Loucy (cell line): ENCODE results near the gene NINL.
"Not testable (repeated sequence)": the region's sequence is repeated elsewhere in the genome, so short reads cannot be mapped to it uniquely, and the experiment has no call there.

Experiments
- H2AFZ ChIP-seq: fragments of 200-600 bp; sonication (generic); 2 replicates; pipeline ENCODE4 v1.6.0; 2016; ENCODE audit warnings: antibody characterized with exemption, mild to moderate bottlenecking, low read length, moderate library complexity
- H3F3A ChIP-seq: fragments of 200-600 bp; 2 replicates; pipeline ENCODE4 v1.6.0; 2016; ENCODE audit warnings: antibody characterized with exemption, low read depth, mild to moderate bottlenecking
- H3K27me3 ChIP-seq: fragments of 200-600 bp; sonication (generic); 2 replicates; pipeline ENCODE4 v1.6.1; 2014; ENCODE audit warnings: low read length, mild to moderate bottlenecking; ENCODE audit not compliant: insufficient read depth, poor library complexity, severe bottlenecking
- H3K36me3 ChIP-seq: fragments of 200-600 bp; sonication (generic); 2 replicates; pipeline ENCODE4 v1.6.1; 2016; ENCODE audit warnings: low read length; ENCODE audit not compliant: insufficient read depth
- H3K4me1 ChIP-seq: fragments of 200-600 bp; sonication (generic); 2 replicates; pipeline ENCODE4 v1.5.1; 2014; ENCODE audit warnings: low read length, mild to moderate bottlenecking; ENCODE audit not compliant: insufficient read depth, poor library complexity, severe bottlenecking
- H3K4me2 ChIP-seq: fragments of 200-600 bp; sonication (generic); 2 replicates; pipeline ENCODE4 v1.6.0; 2014; ENCODE audit warnings: antibody characterized with exemption, low read length, low read depth, mild to moderate bottlenecking; ENCODE audit not compliant: poor library complexity, severe bottlenecking
- H3K4me3 ChIP-seq: fragments of 200-600 bp; sonication (generic); 2 replicates; pipeline ENCODE4 v1.5.1; 2014; ENCODE audit warnings: low read length, mild to moderate bottlenecking, mixed read lengths; ENCODE audit not compliant: poor library complexity, severe bottlenecking
- H3K79me2 ChIP-seq: fragments of 200-600 bp; sonication (generic); 2 replicates; pipeline ENCODE4 v1.6.1; 2014; ENCODE audit warnings: low read length; ENCODE audit not compliant: insufficient read depth
- H3K9ac ChIP-seq: fragments of 200-600 bp; sonication (generic); 2 replicates; pipeline ENCODE4 v1.6.0; 2014; ENCODE audit warnings: mild to moderate bottlenecking, low read depth, low read length, moderate library complexity; ENCODE audit not compliant: poor library complexity, severe bottlenecking
- H3K9me2 ChIP-seq: fragments of 200-600 bp; sonication (generic); replicated peaks from 2 replicates; pipeline ENCODE4 v1.6.1; 2016; ENCODE audit warnings: low read depth, low read length, mixed read lengths
- H3K9me3 ChIP-seq: fragments of 200-600 bp; sonication (generic); 2 replicates; pipeline ENCODE4 v1.6.1; 2014; ENCODE audit warnings: mild to moderate bottlenecking, antibody characterized with exemption, low read length, low read depth; ENCODE audit not compliant: insufficient read depth
- H4K20me1 ChIP-seq: fragments of 200-600 bp; sonication (generic); 2 replicates; pipeline ENCODE4 v1.6.0; 2014; ENCODE audit warnings: antibody characterized with exemption, low read length, mild to moderate bottlenecking; ENCODE audit not compliant: insufficient read depth, poor library complexity, severe bottlenecking
- EZH2phosphoT487 ChIP-seq: fragments of 200-600 bp; IDR thresholded peaks from 2 replicates; pipeline ENCODE4 v1.6.1; 2018; ENCODE audit warnings: antibody characterized with exemption, mild to moderate bottlenecking, moderate library complexity, borderline replicate concordance
- TF ChIP-seq, protein P1 (sequence below): fragments of 200-600 bp; sonication (generic); conservative IDR thresholded peaks from 2 replicates; pipeline ENCODE4 v1.5.1; 2014; ENCODE audit warnings: mild to moderate bottlenecking, antibody characterized with exemption, low read length

Gene NINL

GRCh38 chr20:25563362-25563761, 22.0 kb downstream of the NINL start:
- no peak for TF ChIP-seq EZH2phosphoT487
- TF ChIP-seq, protein P1, sequence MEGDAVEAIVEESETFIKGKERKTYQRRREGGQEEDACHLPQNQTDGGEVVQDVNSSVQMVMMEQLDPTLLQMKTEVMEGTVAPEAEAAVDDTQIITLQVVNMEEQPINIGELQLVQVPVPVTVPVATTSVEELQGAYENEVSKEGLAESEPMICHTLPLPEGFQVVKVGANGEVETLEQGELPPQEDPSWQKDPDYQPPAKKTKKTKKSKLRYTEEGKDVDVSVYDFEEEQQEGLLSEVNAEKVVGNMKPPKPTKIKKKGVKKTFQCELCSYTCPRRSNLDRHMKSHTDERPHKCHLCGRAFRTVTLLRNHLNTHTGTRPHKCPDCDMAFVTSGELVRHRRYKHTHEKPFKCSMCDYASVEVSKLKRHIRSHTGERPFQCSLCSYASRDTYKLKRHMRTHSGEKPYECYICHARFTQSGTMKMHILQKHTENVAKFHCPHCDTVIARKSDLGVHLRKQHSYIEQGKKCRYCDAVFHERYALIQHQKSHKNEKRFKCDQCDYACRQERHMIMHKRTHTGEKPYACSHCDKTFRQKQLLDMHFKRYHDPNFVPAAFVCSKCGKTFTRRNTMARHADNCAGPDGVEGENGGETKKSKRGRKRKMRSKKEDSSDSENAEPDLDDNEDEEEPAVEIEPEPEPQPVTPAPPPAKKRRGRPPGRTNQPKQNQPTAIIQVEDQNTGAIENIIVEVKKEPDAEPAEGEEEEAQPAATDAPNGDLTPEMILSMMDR = no peak
- Histone ChIP-seq H3K27me3 (no peaks in the 10 kb centered on the region), H3K4me1 (peaks cover 5% of the 10 kb centered on the region), H3K9me2 (no peaks in the 10 kb centered on the region), H3K4me3 (no peak overlapping the region), H2AFZ (no peak overlapping the region), H3K9ac (no peak overlapping the region), H3K79me2 (peaks cover 54% of the 10 kb centered on the region), H3K4me2 (no peak overlapping the region), H3K9me3 (peaks cover 9% of the 10 kb centered on the region; the same call in 1 of the 2 replicates), H3F3A (no peaks in the 10 kb centered on the region), H3K36me3 (peaks cover 16% of the 10 kb centered on the region; the same call in 1 of the 2 replicates), H4K20me1 (peaks cover 4% of the 10 kb centered on the region)

- H3K4me2 ChIP-seq, H3K9me3 ChIP-seq, H3K4me3 ChIP-seq, H3K9ac ChIP-seq, H3K9me2 ChIP-seq, H2AFZ ChIP-seq, H4K20me1 ChIP-seq, H3F3A ChIP-seq, H3K4me1 ChIP-seq, H3K27me3 ChIP-seq: not testable (repeated sequence)
- Histone ChIP-seq H3K79me2 (peaks cover 46% of the 10 kb centered on the region), H3K36me3 (peaks cover 22% of the 10 kb centered on the region; the same call in 1 of the 2 replicates)
Measured at GRCh38 chr20:25561771-25562170, 23.6 kb downstream of the NINL start.

DNA sequence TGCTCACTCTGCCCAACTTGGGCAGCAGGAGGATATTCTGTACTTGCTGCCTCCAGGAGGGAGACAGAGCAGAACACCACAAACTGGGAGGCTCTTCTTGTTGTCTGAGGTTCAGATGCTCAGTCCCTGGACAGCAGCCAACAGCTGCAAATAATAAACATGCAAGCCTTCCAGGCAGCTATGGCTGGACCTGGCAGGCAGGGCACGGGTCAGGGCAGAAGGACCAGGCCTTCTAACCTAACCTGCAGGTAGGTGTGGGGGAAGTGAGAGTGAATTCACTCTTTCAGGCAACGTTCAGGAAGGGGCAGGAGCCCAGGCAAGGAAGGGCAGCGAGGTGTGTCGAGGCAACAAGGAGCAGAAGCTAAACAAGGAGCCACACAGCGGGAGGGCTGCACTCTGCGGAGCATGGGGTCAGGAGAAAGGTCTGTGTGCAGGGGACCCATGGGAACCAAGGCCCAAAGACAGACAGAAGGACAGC, 31.5 kb downstream of the NINL start:
- Histone ChIP-seq H3K9me2 (no peaks in the 10 kb centered on the region), H3K36me3 (peaks cover 9% of the 10 kb centered on the region; the same call in 1 of the 2 replicates), H4K20me1 (peaks cover 11% of the 10 kb centered on the region), H3K9me3 (no peaks in the 10 kb centered on the region), H3K4me2 (no peak overlapping the region), H3K27me3 (no peaks in the 10 kb centered on the region), H3K4me1 (peaks cover 6% of the 10 kb centered on the region), H3K9ac (no peak overlapping the region), H3F3A (no peaks in the 10 kb centered on the region), H3K79me2 (peaks cover 25% of the 10 kb centered on the region), H2AFZ (no peak overlapping the region), H3K4me3 (no peak overlapping the region)
- TF ChIP-seq, protein P1 = no peak
- no peak for TF ChIP-seq EZH2phosphoT487

GRCh38 chr20:25552977-25553376, 32.4 kb downstream of the NINL start:
- H3K4me3 ChIP-seq = no peak overlapping the region
- H4K20me1 ChIP-seq = peaks cover 19% of the 10 kb centered on the region
- H3F3A ChIP-seq = no peaks in the 10 kb centered on the region
- H3K27me3 ChIP-seq = no peaks in the 10 kb centered on the region
- no peak overlapping the region for H3K4me2 ChIP-seq
- H3K36me3 ChIP-seq = peaks cover 8% of the 10 kb centered on the region; the same call in 1 of the 2 replicates
- no peaks in the 10 kb centered on the region for H3K9me2 ChIP-seq
- no peak overlapping the region for H2AFZ ChIP-seq
- H3K79me2 ChIP-seq = peaks cover 30% of the 10 kb centered on the region
- no peaks in the 10 kb centered on the region for H3K9me3 ChIP-seq
- TF ChIP-seq EZH2phosphoT487 = no peak
- TF ChIP-seq, protein P1 = no peak
- H3K9ac ChIP-seq = no peak overlapping the region
- peaks cover 6% of the 10 kb centered on the region for H3K4me1 ChIP-seq
